PFSK-1 (cell line): ENCODE measurements around the gene FAM161B.

Source experiments
- FOXP2 ChIP-seq: optimal IDR thresholded peaks from 2 replicates; pipeline ENCODE3; 2011; ENCODE audit warnings: borderline replicate concordance, control low read depth, inconsistent platforms; ENCODE audit not compliant: insufficient read depth; ENCODE audit errors: extremely low read length, extremely low read depth
- POLR2AphosphoS5 ChIP-seq: IDR thresholded peaks from 2 replicates; pipeline ENCODE4 v1.6.1; 2012; ENCODE audit warnings: low read depth, mild to moderate bottlenecking, control low read depth, low read length, moderate library complexity
- SIN3A ChIP-seq: IDR thresholded peaks from 2 replicates; pipeline ENCODE4 v1.6.1; 2012; ENCODE audit warnings: mild to moderate bottlenecking, low read length, moderate library complexity, borderline replicate concordance; ENCODE audit not compliant: insufficient read depth
- TAF1 ChIP-seq: IDR thresholded peaks from 2 replicates; pipeline ENCODE4 v1.6.1; 2012; ENCODE audit warnings: low read length, control low read depth, borderline replicate concordance; ENCODE audit not compliant: insufficient read depth
- TF ChIP-seq, protein P1 (sequence below), 2 experiments: IDR thresholded peaks; 2 replicates each; pipeline versions ENCODE4 v1.6.1 to v1.8.0; 2011 to 2012; ENCODE audit warnings: low read depth in 2 of 2, low read length in 2 of 2, control low read depth in 1 of 2, inconsistent platforms in 1 of 2, mild to moderate bottlenecking in 1 of 2, moderate library complexity in 1 of 2; ENCODE audit not compliant: insufficient read depth in 1 of 2

FAM161B gene

DNA sequence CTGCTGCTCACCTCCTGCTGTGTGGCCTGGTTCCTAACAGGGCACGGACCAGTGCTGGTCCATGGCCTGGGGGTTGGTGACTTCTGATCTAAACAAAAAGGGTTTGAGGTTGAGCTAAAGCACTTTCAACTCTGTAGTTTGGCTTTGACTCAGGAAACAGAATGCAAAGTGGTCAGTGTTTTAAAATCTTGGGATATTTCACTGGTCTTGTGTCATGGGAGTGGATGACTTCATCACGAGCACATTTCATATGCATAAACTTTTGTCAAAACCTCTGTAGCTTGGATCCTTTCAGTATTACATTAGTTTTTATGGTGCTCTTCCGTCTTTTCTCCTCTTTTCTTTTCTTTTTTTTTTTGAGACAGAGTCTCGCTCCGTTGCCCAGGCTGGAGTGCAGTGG is 25.6 kb downstream of the FAM161B start:
- TF ChIP-seq, protein P1, sequence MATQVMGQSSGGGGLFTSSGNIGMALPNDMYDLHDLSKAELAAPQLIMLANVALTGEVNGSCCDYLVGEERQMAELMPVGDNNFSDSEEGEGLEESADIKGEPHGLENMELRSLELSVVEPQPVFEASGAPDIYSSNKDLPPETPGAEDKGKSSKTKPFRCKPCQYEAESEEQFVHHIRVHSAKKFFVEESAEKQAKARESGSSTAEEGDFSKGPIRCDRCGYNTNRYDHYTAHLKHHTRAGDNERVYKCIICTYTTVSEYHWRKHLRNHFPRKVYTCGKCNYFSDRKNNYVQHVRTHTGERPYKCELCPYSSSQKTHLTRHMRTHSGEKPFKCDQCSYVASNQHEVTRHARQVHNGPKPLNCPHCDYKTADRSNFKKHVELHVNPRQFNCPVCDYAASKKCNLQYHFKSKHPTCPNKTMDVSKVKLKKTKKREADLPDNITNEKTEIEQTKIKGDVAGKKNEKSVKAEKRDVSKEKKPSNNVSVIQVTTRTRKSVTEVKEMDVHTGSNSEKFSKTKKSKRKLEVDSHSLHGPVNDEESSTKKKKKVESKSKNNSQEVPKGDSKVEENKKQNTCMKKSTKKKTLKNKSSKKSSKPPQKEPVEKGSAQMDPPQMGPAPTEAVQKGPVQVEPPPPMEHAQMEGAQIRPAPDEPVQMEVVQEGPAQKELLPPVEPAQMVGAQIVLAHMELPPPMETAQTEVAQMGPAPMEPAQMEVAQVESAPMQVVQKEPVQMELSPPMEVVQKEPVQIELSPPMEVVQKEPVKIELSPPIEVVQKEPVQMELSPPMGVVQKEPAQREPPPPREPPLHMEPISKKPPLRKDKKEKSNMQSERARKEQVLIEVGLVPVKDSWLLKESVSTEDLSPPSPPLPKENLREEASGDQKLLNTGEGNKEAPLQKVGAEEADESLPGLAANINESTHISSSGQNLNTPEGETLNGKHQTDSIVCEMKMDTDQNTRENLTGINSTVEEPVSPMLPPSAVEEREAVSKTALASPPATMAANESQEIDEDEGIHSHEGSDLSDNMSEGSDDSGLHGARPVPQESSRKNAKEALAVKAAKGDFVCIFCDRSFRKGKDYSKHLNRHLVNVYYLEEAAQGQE (IDR thresholded peaks at IDR 0.05; ENCODE audit: insufficient read depth in 1 of 2, low read depth in 2 of 2, low read length in 2 of 2): no peak
- TF ChIP-seq SIN3A (no peak), POLR2AphosphoS5 (no peak), TAF1 (no peak), FOXP2 (no peak)

DNA sequence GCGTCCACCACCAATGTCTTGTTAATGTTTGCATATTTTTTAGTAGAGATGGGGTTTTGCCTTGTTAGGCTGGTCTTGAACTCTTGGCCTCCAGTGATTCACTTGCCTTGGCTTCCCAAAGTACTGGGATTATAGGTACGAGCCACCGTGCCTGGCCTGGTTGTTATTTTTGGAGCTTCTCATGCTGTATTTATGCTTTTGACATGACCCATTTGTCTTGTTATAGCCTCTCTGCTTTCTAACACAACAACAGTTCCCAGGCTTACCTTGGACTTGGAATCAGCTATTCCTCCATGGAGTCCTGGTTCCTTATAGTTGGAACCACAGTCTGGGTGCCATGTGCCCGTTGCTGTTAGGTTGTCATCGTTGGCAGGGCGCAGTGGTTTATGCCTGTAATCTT is 33.6 kb downstream of the FAM161B start:
- TF ChIP-seq TAF1 (no peak), FOXP2 (no peak), POLR2AphosphoS5 (no peak), SIN3A (no peak)
- TF ChIP-seq, protein P1 (IDR thresholded peaks at IDR 0.05; ENCODE audit: insufficient read depth in 1 of 2, low read depth in 2 of 2, low read length in 2 of 2): no peak

DNA sequence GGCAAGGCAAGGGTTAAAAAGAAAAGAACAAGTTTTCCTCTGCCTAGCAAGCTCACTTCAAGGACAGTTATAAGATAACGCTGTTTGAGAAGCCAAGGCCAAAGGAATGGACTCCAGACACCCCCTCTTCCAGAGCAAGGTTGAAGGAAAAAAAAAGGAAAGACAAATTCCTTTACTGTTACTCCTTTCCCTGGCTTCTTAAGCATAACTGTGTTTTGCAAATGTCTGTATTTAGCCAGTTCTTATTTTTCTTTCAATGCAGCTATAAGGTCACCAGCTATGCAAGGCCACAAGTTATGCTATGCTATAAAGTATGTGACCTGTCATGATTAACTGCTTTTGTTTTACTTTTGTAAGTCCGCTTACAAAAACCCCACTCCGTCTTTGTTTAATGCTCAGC is 36.6 kb downstream of the FAM161B start:
- no peak for TF ChIP-seq FOXP2
- TF ChIP-seq TAF1: no peak
- TF ChIP-seq POLR2AphosphoS5: no peak
- TF ChIP-seq, protein P1 (IDR thresholded peaks at IDR 0.05; ENCODE audit: insufficient read depth in 1 of 2, low read depth in 2 of 2, low read length in 2 of 2): no peak
- no peak for TF ChIP-seq SIN3A

DNA sequence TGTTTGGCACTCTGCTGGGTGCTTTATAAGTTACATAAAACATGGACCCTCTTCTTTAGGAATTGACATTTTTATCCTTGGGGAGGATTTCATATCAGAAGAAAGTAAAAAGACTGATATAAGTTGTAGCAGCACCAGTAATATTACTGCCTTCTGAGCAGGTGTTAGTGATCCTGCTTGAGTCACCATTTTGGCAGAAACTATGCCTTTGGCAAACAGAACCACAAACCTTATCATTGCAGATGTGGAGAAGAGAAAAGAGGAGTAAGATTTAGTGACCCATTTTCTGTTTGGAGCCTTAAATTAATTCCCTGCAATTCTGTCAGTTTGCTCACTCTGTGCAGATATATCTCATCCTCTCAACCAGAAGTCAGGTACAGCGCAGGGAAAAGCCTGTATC is 40.2 kb downstream of the FAM161B start:
- TF ChIP-seq, protein P1 (IDR thresholded peaks at IDR 0.05; ENCODE audit: insufficient read depth in 1 of 2, low read depth in 2 of 2, low read length in 2 of 2): no peak
- TF ChIP-seq SIN3A (no peak), POLR2AphosphoS5 (no peak), FOXP2 (no peak), TAF1 (no peak)

DNA sequence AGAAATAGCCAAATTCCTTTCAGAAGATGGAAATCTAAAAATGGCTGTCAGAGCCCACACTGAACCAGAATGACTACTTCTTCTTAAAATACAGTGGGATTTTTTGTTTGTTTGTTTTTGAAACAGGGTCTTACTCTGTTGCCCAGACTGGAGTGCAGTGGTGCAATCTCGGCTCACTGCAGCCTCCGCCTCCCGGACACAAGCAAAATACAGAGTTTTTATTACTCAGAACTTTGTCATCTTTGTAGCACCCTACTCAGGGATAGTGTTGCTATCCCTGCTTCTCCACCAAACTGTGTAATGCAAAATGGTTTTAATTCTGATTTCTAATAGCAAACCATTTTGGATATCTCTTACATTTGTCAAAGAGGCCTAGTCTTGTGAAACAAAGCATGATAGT is 46.9 kb downstream of the FAM161B start:
- no peak for TF ChIP-seq FOXP2
- TF ChIP-seq POLR2AphosphoS5: no peak
- no peak for TF ChIP-seq SIN3A
- TF ChIP-seq TAF1: no peak
- TF ChIP-seq, protein P1 (IDR thresholded peaks at IDR 0.05; ENCODE audit: insufficient read depth in 1 of 2, low read depth in 2 of 2, low read length in 2 of 2): no peak
